HG03103 (cell line): ENCODE measurements around the gene RTCA.

ENCODE experiments used
- ATAC-seq: cut with Tn5 transposase; IDR thresholded peaks from one replicate; pipeline ENCODE4 v1.9.1; 2021; ENCODE audit warnings: low read depth; ENCODE audit not compliant: unreplicated experiment

RTCA gene

DNA sequence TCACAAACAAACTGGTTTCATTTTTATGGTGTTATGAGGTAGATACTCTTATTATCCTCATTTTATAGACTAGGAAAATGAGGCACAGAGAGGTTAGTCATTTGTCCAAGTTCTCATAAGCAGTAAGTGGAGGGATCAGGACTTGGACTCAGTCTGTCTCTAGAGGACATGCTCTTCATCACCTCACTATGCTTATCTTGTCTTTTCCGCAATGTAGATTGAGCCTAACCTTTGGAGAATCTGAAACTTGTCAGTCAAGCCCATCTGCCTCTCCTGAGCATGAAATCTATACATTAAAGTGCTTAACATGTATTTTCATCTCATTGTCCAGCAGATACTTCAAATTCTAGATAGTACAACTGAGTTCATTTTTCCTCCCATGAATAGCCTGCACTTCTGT, 74.5 kb downstream of the RTCA start:
- ATAC-seq, result no peak

- ATAC-seq, result no peak
Observed at GRCh38 chr1:100342348-100342747, 76.3 kb downstream of the RTCA start.
